Measurements from ENCODE around the gene INPPL1.
"Not testable (repeated sequence)": the region's sequence is repeated elsewhere in the genome, so short reads cannot be mapped to it uniquely, and the experiment has no call there.

Gene INPPL1

GRCh38 chr11:72243173-72244059 lies 18.8 kb downstream of the INPPL1 start:
- DNase-seq (ENCODE audit: low spot score) = no peak

GRCh38 chr11:72244060-72244360 lies 19.4 kb downstream of the INPPL1 start, which contains the start of gene PHOX2A:
Gene PHOX2A (minus strand): TSS chr11:72244176. CDS start chr11:72244004, 172 bp downstream.
- DNase-seq (ENCODE audit: low spot score) = no peak

- no peak for DNase-seq (ENCODE audit: low spot score)
Observed at GRCh38 chr11:72244361-72245262, 20.0 kb downstream of the INPPL1 start.

GRCh38 chr11:72245263-72245816 lies 20.8 kb downstream of the INPPL1 start:
- no peak for DNase-seq (ENCODE audit: low spot score)

GRCh38 chr11:72247584-72247983 lies 23.0 kb downstream of the INPPL1 start:
- DNase-seq (ENCODE audit: low spot score) = no peak

- no peak for DNase-seq (ENCODE audit: low spot score)
Observed at GRCh38 chr11:72249961-72250360, 25.4 kb downstream of the INPPL1 start.

GRCh38 chr11:72250661-72251464 lies 26.3 kb downstream of the INPPL1 start:
- DNase-seq (ENCODE audit: low spot score) = no peak

- no peak for DNase-seq (ENCODE audit: low spot score)
Observed at GRCh38 chr11:72251614-72252013, 27.0 kb downstream of the INPPL1 start.

- no peak for DNase-seq (ENCODE audit: low spot score)
Observed at GRCh38 chr11:72253392-72253791, 28.8 kb downstream of the INPPL1 start.

GRCh38 chr11:72254299-72254993 lies 29.9 kb downstream of the INPPL1 start:
- no peak for DNase-seq (ENCODE audit: low spot score)

- DNase-seq (ENCODE audit: low spot score) = no peak
Observed at GRCh38 chr11:72257570-72257969, 33.0 kb downstream of the INPPL1 start.

GRCh38 chr11:72259490-72259889 lies 34.9 kb downstream of the INPPL1 start:
- DNase-seq (ENCODE audit: low spot score) = no peak

GRCh38 chr11:72260574-72260973 lies 36.0 kb downstream of the INPPL1 start:
- DNase-seq (ENCODE audit: low spot score) = no peak

GRCh38 chr11:72263361-72263760 lies 38.8 kb downstream of the INPPL1 start:
- no peak for DNase-seq (ENCODE audit: low spot score)

GRCh38 chr11:72265951-72266350 lies 41.4 kb downstream of the INPPL1 start:
- DNase-seq (ENCODE audit: low spot score) = no peak

GRCh38 chr11:72266960-72267359 lies 42.4 kb downstream of the INPPL1 start:
- not testable (repeated sequence) for DNase-seq (ENCODE audit: low spot score)

- no peak for DNase-seq (ENCODE audit: low spot score)
Observed at GRCh38 chr11:72267956-72268617, 43.5 kb downstream of the INPPL1 start.

GRCh38 chr11:72271980-72272379 lies 47.4 kb downstream of the INPPL1 start:
- DNase-seq (ENCODE audit: low spot score) = no peak

GRCh38 chr11:72274435-72274834 lies 49.9 kb downstream of the INPPL1 start:
- DNase-seq (ENCODE audit: low spot score) = no peak

- no peak for DNase-seq (ENCODE audit: low spot score)
Observed at GRCh38 chr11:72278905-72279304, 54.3 kb downstream of the INPPL1 start.

GRCh38 chr11:72280037-72280436 lies 55.5 kb downstream of the INPPL1 start:
- no peak for DNase-seq (ENCODE audit: low spot score)

Measured in hematopoietic multipotent progenitor cell treated with erythropoietin and hydrocortisone succinate and interleukin-3 and kit ligand, for 17 days (in vitro differentiated cells).